ENCODE data around the gene CER1.

GRCh38 chr9:14752271-14752670, 29.7 kb upstream of the CER1 start:
- no peak for TF ChIP-seq ZNF211 (tag by site-specific recombination; IDR thresholded peaks at IDR 0.05; ENCODE audit: low read depth)
- no peak for TF ChIP-seq ZNF274 (IDR thresholded peaks at IDR 0.05; ENCODE audit: low read length)
- no peak for TF ChIP-seq ZNF274 (tag by site-specific recombination; IDR thresholded peaks at IDR 0.05; ENCODE audit: borderline replicate concordance)
- TF ChIP-seq ZBTB20 (tag by site-specific recombination; IDR thresholded peaks at IDR 0.05): no peak
- no peak for TF ChIP-seq CTCF (tag by site-specific recombination; IDR thresholded peaks at IDR 0.05)
- TF ChIP-seq TCF7L2 (IDR thresholded peaks at IDR 0.05; ENCODE audit: borderline replicate concordance, low read depth, low read length): no peak
- TF ChIP-seq REST (tag by site-specific recombination; IDR thresholded peaks at IDR 0.05): no peak
- no peak for TF ChIP-seq ZBTB1 (tag by site-specific recombination; IDR thresholded peaks at IDR 0.05)
- TF ChIP-seq PBX3 (CRISPR knock-in tag; IDR thresholded peaks at IDR 0.05): no peak
- TF ChIP-seq ZBTB7A (tag by site-specific recombination; IDR thresholded peaks at IDR 0.05; ENCODE audit: low read depth): no peak
- no peak for TF ChIP-seq ZSCAN5A (tag by site-specific recombination; IDR thresholded peaks at IDR 0.05)
- TF ChIP-seq ZNF843 (tag by site-specific recombination; IDR thresholded peaks at IDR 0.05): no peak
